Subcutaneous abdominal adipose tissue (tissue), 5 donors: ENCODE results near the gene CEMIP.

ENCODE experiments used
- H3K27ac ChIP-seq: one replicate; pipeline ENCODE4 v1.7.0; 2013; ENCODE audit warnings: low read depth, mild to moderate bottlenecking, inconsistent platforms, low read length, moderate library complexity
- H3K27me3 ChIP-seq, 5 donors: one replicate each; pipeline ENCODE4 v1.7.0; 2013; ENCODE audit warnings: low read length in 5 of 5, inconsistent platforms in 1 of 5; ENCODE audit not compliant: control insufficient read depth in 5 of 5, insufficient read depth in 4 of 5
- H3K36me3 ChIP-seq, 5 donors: one replicate each; pipeline ENCODE4 v1.7.0; 2013; ENCODE audit warnings: low read length in 5 of 5; ENCODE audit not compliant: control insufficient read depth in 5 of 5, insufficient read depth in 5 of 5
- H3K4me1 ChIP-seq, 5 donors: one replicate each; pipeline ENCODE4 v1.7.0; 2013; ENCODE audit warnings: low read length in 5 of 5, mild to moderate bottlenecking in 3 of 5, moderate library complexity in 1 of 5; ENCODE audit not compliant: control insufficient read depth in 5 of 5, insufficient read depth in 5 of 5
- H3K4me3 ChIP-seq, 5 donors: one replicate each; pipeline ENCODE4 v1.7.0; 2013; ENCODE audit warnings: low read length in 5 of 5, low read depth in 1 of 5
- H3K9ac ChIP-seq, 5 donors: one replicate each; pipeline ENCODE4 v1.7.0; 2013; ENCODE audit warnings: low read length in 5 of 5, mild to moderate bottlenecking in 4 of 5, moderate library complexity in 3 of 5
- H3K9me3 ChIP-seq, 5 donors: one replicate each; pipeline ENCODE4 v1.7.0; 2013; ENCODE audit warnings: low read length in 5 of 5; ENCODE audit not compliant: control insufficient read depth in 5 of 5
- donor health status: healthy.
- donor health status: healthy.
- donor health status: healthy.
- donor health status: healthy.
- donor health status: healthy.

Gene CEMIP

DNA sequence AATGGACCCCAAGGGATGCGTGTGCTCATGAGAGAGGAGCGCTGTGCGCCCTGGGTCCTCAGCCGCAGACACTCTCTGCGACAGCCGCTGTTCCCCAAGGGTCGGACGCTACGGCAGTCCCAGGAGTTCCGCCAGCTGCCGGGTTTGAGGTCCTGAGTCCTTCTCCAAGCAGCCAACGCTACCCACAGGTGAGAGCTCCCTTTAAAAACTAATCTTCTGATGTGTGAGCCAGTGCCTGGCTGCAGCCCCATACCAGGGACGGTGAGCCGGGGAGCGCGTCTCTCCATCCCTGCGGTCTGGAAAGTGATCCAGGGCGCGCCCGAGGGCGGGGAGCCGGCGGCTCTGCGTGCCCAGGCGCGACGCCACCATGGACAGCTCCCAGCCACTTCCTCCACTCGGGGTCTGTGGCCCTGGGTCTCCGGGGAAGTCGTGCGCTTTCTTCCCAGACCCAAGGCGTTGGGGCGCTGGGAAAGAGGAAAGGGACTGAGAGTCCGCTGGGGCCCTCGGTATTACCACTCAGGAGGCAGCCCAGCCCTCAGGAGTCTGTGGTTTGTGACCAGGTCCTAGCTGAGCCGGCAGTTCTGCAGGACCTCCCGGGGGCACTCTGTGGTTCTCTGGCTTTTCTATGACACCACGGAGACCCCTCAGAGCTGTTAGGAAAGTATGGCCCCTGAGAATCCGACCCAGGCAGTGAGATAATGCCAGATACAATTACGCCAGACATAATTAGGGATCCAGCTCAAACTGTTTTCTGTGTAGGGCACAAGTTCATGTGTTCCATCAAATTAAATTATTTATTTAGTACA lies 1.4 kb downstream of the CEMIP start:
- Histone ChIP-seq H3K36me3 (no peaks in the 10 kb centered on the region), H3K27me3 (peaks cover 13 to 49% (median 36%) of the 10 kb centered on the region in 5 donors), H3K4me1 (peaks cover 1 to 41% (median 28%) of the 10 kb centered on the region in 5 donors), H3K27ac (no peak overlapping the region), H3K4me3 (peak overlapping the region in 1 of 5 donors; percentile 63), H3K9me3 (no peaks in the 10 kb centered on the region), H3K9ac (no peak overlapping the region)

DNA sequence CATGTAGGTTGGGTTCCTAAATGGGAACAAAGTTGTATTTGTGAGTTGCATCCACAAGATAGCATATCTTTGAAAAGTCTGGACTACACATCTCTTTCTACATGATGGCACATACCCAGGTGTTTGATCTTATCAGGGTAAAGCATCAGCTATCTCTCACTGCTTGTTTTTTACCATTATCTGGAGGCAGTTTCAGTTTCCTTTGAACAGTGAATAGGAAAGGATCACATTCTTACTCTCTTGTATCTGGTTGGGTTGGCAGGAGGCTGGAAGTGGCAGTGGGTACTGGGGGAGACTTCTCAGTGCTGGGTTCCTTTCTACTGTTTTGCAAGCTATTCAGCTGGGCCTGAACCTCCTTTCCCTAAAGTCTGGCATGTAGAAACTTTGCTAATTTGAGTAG lies 4.1 kb downstream of the CEMIP start:
- Histone ChIP-seq H3K27ac (no peak overlapping the region), H3K4me3 (no peak overlapping the region), H3K36me3 (no peaks in the 10 kb centered on the region), H3K9ac (no peak overlapping the region), H3K27me3 (peaks cover 13 to 43% (median 29%) of the 10 kb centered on the region in 5 donors), H3K4me1 (peaks cover 1 to 24% (median 21%) of the 10 kb centered on the region in 5 donors), H3K9me3 (no peaks in the 10 kb centered on the region)

DNA sequence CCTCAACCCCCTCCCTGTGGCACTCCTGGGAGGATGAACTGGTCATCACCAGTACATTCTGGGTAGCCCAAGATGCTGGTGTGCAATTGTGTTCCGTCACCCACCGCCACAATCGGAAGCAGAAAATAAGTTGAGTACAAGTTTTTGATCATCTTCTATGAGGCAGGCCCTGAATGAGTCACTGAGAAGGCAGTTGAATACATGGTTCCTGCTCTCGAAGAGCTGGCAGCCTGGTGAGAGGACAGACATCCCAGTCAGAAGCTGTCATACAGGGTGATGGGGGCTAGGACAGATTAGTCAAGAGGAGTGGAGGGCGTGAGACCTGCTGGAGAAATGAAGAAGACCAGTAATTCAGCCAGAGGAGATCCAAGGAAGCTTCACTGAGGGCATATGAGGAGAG lies 6.2 kb downstream of the CEMIP start:
- H3K36me3 ChIP-seq = no peaks in the 10 kb centered on the region
- H3K4me1 ChIP-seq = peaks cover 0 to 5% (median 4%) of the 10 kb centered on the region in 5 donors
- no peak overlapping the region for H3K9ac ChIP-seq
- no peak overlapping the region for H3K4me3 ChIP-seq
- H3K27me3 ChIP-seq = peaks cover 2 to 24% (median 13%) of the 10 kb centered on the region in 5 donors
- H3K9me3 ChIP-seq = no peaks in the 10 kb centered on the region
- no peak overlapping the region for H3K27ac ChIP-seq

DNA sequence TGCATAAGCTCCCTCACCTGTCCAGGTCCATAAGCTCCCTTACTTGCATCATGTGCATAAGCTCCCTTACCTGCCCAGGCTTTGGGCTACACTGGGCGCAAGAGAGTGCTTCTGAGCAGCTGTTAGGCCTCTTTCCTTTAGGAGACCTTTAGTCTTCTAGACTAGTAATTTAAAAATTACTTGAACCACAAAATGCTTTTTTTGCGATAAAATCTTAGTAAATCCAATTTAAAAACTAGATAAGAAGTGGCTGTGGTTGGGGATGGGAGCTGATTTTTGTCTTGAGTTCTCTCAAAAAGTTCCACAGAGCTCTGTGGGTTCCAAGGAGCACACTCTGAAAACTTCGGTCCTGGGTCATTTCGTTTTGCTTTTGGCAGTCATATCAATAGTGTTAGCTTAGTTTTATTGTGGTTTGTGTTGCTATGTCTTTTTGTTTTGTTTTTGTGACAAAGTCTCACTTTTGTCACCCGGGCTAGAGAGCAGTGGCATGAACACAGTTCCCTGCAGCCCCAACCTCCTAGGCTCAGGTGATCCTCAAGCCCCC lies 6.7 kb downstream of the CEMIP start:
- no peak overlapping the region for H3K4me3 ChIP-seq
- H3K27me3 ChIP-seq = peaks cover 0 to 19% (median 7%) of the 10 kb centered on the region in 5 donors
- H3K36me3 ChIP-seq = no peaks in the 10 kb centered on the region
- no peaks in the 10 kb centered on the region for H3K9me3 ChIP-seq
- H3K9ac ChIP-seq = no peak overlapping the region
- H3K4me1 ChIP-seq = no peaks in the 10 kb centered on the region
- H3K27ac ChIP-seq = no peak overlapping the region

DNA sequence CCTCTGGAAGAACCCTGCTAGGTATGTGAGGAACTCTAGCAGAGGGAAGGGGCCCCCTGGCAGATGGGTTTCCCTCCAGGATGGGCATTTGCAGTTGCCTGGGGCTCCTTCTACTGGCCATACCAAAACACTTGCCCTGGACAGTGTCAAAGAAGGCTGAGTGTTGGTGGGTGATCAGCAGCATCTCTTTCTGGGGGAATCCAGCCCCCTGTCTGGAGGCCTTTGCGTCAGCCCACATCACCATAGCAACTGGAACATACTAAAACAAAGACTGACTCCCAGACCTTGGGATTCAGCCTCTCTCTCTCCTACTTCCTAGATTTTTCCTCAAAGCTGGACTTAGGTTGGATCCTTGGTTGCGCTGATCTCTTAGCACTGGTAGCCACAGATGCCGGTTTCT lies 8.1 kb downstream of the CEMIP start:
- Histone ChIP-seq H3K9me3 (no peaks in the 10 kb centered on the region), H3K36me3 (no peaks in the 10 kb centered on the region), H3K9ac (no peak overlapping the region), H3K27ac (no peak overlapping the region), H3K4me1 (no peaks in the 10 kb centered on the region), H3K4me3 (no peak overlapping the region), H3K27me3 (peaks cover 0 to 18% (median 4%) of the 10 kb centered on the region in 5 donors)

DNA sequence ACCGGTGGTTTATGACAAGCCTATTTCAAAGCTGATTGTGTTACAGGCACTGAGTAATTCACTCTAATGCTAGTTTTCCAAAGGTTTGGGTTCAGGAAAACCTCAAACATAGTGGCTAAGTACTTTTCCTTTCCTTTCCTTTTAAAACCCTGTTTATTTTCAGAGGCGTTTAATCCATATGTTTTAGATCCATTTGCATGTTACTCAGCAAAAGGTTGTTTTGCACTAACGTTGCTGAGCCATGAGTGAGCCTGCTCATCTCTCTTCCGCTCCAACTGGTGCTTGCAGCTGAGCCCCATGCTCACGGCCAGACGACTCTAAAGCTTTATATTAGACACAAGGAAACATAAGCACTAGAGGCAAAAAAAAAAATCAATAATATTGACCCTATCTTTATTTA lies 9.4 kb downstream of the CEMIP start:
- Histone ChIP-seq H3K4me1 (no peaks in the 10 kb centered on the region), H3K9ac (no peak overlapping the region), H3K4me3 (no peak overlapping the region), H3K27me3 (peaks cover 0 to 23% (median 6%) of the 10 kb centered on the region in 5 donors), H3K27ac (no peak overlapping the region), H3K9me3 (no peaks in the 10 kb centered on the region), H3K36me3 (no peaks in the 10 kb centered on the region)

DNA sequence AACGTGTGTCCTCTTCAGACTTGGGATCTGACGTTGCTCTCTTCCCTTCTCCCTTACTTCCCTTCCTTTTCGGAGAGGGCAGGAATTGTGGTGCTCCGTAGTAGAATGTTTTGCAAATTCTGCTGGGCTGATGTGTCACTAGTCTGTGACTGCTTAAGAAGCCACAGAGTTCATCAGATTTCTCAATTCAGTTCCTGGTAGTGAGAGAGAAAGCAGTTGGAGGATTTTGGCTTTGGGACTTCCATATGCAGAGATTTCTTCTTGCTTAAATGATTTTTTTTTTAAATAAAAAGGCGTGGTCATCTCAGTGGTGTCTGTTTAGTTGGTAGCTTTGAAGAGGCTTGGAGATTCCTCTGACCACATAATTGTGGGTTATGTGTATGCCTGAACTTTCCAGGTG lies 10.1 kb downstream of the CEMIP start:
- Histone ChIP-seq H3K27ac (no peak overlapping the region), H3K27me3 (peaks cover 0 to 18% (median 3%) of the 10 kb centered on the region in 5 donors), H3K36me3 (no peaks in the 10 kb centered on the region), H3K9me3 (no peaks in the 10 kb centered on the region), H3K4me1 (no peaks in the 10 kb centered on the region), H3K4me3 (no peak overlapping the region), H3K9ac (no peak overlapping the region)

DNA sequence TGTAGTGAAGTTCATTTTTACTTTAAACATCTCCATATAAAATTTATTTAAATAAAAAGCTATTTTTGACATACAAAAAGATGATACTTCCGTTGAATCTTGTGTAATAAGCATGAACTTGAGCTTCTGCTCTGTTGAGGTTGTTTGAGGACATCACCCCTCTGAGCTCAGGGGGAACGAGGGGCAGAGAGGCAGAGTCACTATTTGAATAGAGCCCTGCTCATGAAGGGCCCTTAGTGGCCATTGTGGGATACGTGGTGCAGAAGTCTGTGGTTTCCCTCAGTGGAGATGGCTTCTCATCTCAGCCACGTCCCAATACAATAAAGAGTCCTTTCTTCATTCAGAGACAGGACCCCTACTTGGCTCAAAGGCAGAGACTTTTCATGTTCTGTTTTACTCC lies 10.6 kb downstream of the CEMIP start:
- no peak overlapping the region for H3K4me3 ChIP-seq
- H3K27me3 ChIP-seq = peaks cover 0 to 14% (median 3%) of the 10 kb centered on the region in 5 donors
- H3K9me3 ChIP-seq = no peaks in the 10 kb centered on the region
- no peaks in the 10 kb centered on the region for H3K36me3 ChIP-seq
- no peak overlapping the region for H3K27ac ChIP-seq
- H3K9ac ChIP-seq = no peak overlapping the region
- no peaks in the 10 kb centered on the region for H3K4me1 ChIP-seq

DNA sequence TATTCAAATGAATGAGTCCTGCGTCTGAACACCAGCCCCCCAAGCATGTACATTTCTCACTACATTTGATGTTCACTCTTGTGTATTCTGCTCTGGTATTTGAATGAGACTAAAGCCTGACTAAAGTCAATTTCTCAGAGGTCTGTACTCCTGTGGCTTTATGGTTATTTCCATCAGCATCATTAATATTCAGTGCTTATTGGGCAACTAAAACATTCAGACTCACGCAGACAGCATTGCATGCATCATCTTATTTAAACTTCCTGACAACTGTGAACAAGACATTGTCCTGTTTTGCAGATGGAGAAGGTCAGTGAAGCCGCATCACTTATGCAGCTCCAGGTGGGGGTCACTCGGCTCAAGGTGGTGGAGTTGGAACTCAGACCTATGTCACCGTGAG lies 11.1 kb downstream of the CEMIP start:
- Histone ChIP-seq H3K36me3 (no peaks in the 10 kb centered on the region), H3K27me3 (peaks cover 0 to 14% (median 3%) of the 10 kb centered on the region in 5 donors), H3K4me3 (no peak overlapping the region), H3K9me3 (no peaks in the 10 kb centered on the region), H3K4me1 (no peaks in the 10 kb centered on the region), H3K27ac (no peak overlapping the region), H3K9ac (no peak overlapping the region)

DNA sequence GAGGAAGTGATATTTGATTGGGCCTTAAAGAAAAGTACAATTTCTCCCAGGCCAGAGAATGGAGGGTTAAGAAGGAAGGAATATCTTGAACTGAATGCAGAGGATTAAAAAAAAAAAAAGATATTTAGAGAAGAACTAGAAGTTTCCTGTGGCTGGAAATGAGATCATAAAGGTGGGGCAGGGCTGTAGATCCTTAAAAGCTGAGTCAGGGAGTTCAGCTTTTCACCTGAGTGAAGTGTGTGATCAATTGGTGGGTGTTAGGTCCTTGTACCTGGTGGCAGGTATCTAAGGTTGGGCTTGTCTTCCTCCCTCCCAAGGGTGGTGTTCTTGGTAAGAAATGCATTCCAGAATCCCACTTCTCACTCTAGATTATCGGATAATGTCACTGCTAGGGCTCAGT lies 11.8 kb downstream of the CEMIP start:
- H3K4me3 ChIP-seq = no peak overlapping the region
- no peak overlapping the region for H3K27ac ChIP-seq
- H3K9me3 ChIP-seq = no peaks in the 10 kb centered on the region
- no peaks in the 10 kb centered on the region for H3K36me3 ChIP-seq
- H3K9ac ChIP-seq = no peak overlapping the region
- peaks cover 0 to 14% (median 3%) of the 10 kb centered on the region in 5 donors for H3K27me3 ChIP-seq
- H3K4me1 ChIP-seq = no peaks in the 10 kb centered on the region
